GM19452 (cell line): ENCODE data around the gene CELF6.
A peak's percentile ranks its signal among the peaks of the same experiment; 100 is the strongest.

ENCODE experiments used
- ATAC-seq: cut with Tn5 transposase; IDR thresholded peaks from one replicate; pipeline ENCODE4 v1.9.1; 2021; ENCODE audit not compliant: unreplicated experiment

CELF6 gene

GRCh38 chr15:72272213-72272996 is 47.6 kb downstream of the CELF6 start, which contains the start of gene PARP6:
PARP6 (minus strand) TSS chr15:72272554; CDS start chr15:72267477, 5,077 bp downstream.
- peak; percentile 95 for ATAC-seq

GRCh38 chr15:72271895-72272212 is 48.1 kb downstream of the CELF6 start:
- ATAC-seq: no peak

GRCh38 chr15:72271221-72271620 is 48.7 kb downstream of the CELF6 start:
- ATAC-seq: no peak

- ATAC-seq: no peak
These were observed 50.2 kb downstream of the CELF6 start for GRCh38 chr15:72269739-72270138.

- ATAC-seq: no peak
These were observed 54.9 kb downstream of the CELF6 start for GRCh38 chr15:72265031-72265430.

- ATAC-seq: no peak
These were observed 67.2 kb downstream of the CELF6 start for GRCh38 chr15:72252663-72253299.

GRCh38 chr15:72249142-72249810 is 70.7 kb downstream of the CELF6 start:
- no peak for ATAC-seq

- no peak for ATAC-seq
These were observed 71.4 kb downstream of the CELF6 start for GRCh38 chr15:72248514-72248913.

GRCh38 chr15:72242775-72243370 is 77.1 kb downstream of the CELF6 start:
- ATAC-seq: no peak

- ATAC-seq: no peak
These were observed 80.3 kb downstream of the CELF6 start for GRCh38 chr15:72239652-72240051.

GRCh38 chr15:72238586-72238985 is 81.4 kb downstream of the CELF6 start:
- no peak for ATAC-seq

GRCh38 chr15:72237853-72238224 is 82.1 kb downstream of the CELF6 start:
- no peak for ATAC-seq

GRCh38 chr15:72237029-72237852 is 82.7 kb downstream of the CELF6 start:
- ATAC-seq: peak; percentile 86

GRCh38 chr15:72236381-72237003 is 83.5 kb downstream of the CELF6 start:
- ATAC-seq: no peak

GRCh38 chr15:72235298-72235697 is 84.7 kb downstream of the CELF6 start:
- no peak for ATAC-seq
